Activated CD4-positive, CD25-positive, alpha-beta regulatory T cell treated with anti-CD3 and anti-CD28 coated beads, Interleukin-2, amount 50 U/mL, for 16 hours (primary cell): ENCODE measurements around the gene CEP55.
"Not testable (repeated sequence)": the region's sequence is repeated elsewhere in the genome, so short reads cannot be mapped to it uniquely, and the experiment has no call there.

ENCODE experiments used
- DNase-seq: peaks from one replicate; pipeline ENCODE4 v3.0.0-alpha.2; 2020; ENCODE audit warnings: low read depth, low spot score

The CEP55 gene

GRCh38 chr10:93513091-93513490 is 16.7 kb downstream of the CEP55 start:
- no peak for DNase-seq

GRCh38 chr10:93514521-93514920 is 18.1 kb downstream of the CEP55 start:
- DNase-seq, result no peak

GRCh38 chr10:93515071-93516005 is 18.9 kb downstream of the CEP55 start:
- no peak for DNase-seq

- DNase-seq, result no peak
Observed at GRCh38 chr10:93516006-93516380, 19.6 kb downstream of the CEP55 start.

- DNase-seq, result no peak
Observed at GRCh38 chr10:93518531-93518930, 22.1 kb downstream of the CEP55 start.

- no peak for DNase-seq
Observed at GRCh38 chr10:93535293-93535692, 38.9 kb downstream of the CEP55 start.

GRCh38 chr10:93540871-93541270 is 44.5 kb downstream of the CEP55 start:
- DNase-seq, result not testable (repeated sequence)

GRCh38 chr10:93541402-93542357 is 45.3 kb downstream of the CEP55 start:
- no peak for DNase-seq

- DNase-seq, result no peak
Observed at GRCh38 chr10:93542358-93542791, 46.0 kb downstream of the CEP55 start.

GRCh38 chr10:93546995-93547394 is 50.6 kb downstream of the CEP55 start:
- DNase-seq, result not testable (repeated sequence)

GRCh38 chr10:93547522-93547921 is 51.1 kb downstream of the CEP55 start:
- DNase-seq, result no peak

GRCh38 chr10:93548376-93549071 is 52.1 kb downstream of the CEP55 start:
- DNase-seq, result no peak

- no peak for DNase-seq
Observed at GRCh38 chr10:93550606-93551005, 54.2 kb downstream of the CEP55 start.

- DNase-seq, result no peak
Observed at GRCh38 chr10:93552780-93553179, 56.4 kb downstream of the CEP55 start.

- DNase-seq, result no peak
Observed at GRCh38 chr10:93553482-93554315, 57.3 kb downstream of the CEP55 start.

- no peak for DNase-seq
Observed at GRCh38 chr10:93554316-93554663, 57.9 kb downstream of the CEP55 start.

GRCh38 chr10:93554760-93555432 is 58.5 kb downstream of the CEP55 start:
- no peak for DNase-seq

GRCh38 chr10:93559490-93559889 is 63.1 kb downstream of the CEP55 start:
- DNase-seq, result no peak

GRCh38 chr10:93560541-93560940 is 64.1 kb downstream of the CEP55 start:
- no peak for DNase-seq

GRCh38 chr10:93565446-93565845 is 69.0 kb downstream of the CEP55 start:
- DNase-seq, result no peak
